Measurements from ENCODE around the gene AKAP6.

The AKAP6 gene

DNA sequence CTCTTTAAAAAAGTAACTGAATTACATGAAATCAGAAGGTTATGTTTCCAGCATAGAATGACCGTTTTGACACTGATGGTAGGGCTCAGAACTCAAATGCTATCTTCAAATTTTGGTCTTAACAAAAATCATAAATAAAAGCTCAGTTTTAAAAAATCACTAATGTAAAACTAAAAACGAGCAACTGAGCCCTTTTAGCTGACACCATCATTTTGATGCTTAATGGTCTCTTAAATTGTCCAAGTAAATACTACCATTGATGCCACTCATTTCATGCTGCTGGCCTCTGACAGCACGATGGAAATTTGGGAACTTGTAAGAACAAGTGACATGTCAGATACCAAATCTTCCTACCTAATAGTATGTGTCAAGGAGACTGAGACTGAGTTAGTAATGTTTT, 205.0 kb downstream of the AKAP6 start:
- H3K4me3 ChIP-seq (ENCODE audit: low read depth, low read length): no peak overlapping the region
- TF ChIP-seq CTCF (IDR thresholded peaks at IDR 0.05; ENCODE audit: low read depth, low read length, missing control alignments): no peak
- no peak for DNase-seq (ENCODE audit: low read depth)
- in situ Hi-C loops (cut with HindIII; ENCODE audit: low sequenced_read_pairs): no loop called here

- in situ Hi-C loops (cut with HindIII; ENCODE audit: low sequenced_read_pairs): no loop called here
- TF ChIP-seq CTCF (IDR thresholded peaks at IDR 0.05; ENCODE audit: low read depth, low read length, missing control alignments): no peak
- no peak for DNase-seq (ENCODE audit: low read depth)
- H3K4me3 ChIP-seq (ENCODE audit: low read depth, low read length): no peak overlapping the region
These were observed 207.1 kb downstream of the AKAP6 start for GRCh38 chr14:32536175-32536574.

- no peak overlapping the region for H3K4me3 ChIP-seq (ENCODE audit: low read depth, low read length)
- no peak for DNase-seq (ENCODE audit: low read depth)
- TF ChIP-seq CTCF (IDR thresholded peaks at IDR 0.05; ENCODE audit: low read depth, low read length, missing control alignments): no peak
- in situ Hi-C loops (cut with HindIII; ENCODE audit: low sequenced_read_pairs): no loop called here
These were observed 208.1 kb downstream of the AKAP6 start for GRCh38 chr14:32537166-32537565.

DNA sequence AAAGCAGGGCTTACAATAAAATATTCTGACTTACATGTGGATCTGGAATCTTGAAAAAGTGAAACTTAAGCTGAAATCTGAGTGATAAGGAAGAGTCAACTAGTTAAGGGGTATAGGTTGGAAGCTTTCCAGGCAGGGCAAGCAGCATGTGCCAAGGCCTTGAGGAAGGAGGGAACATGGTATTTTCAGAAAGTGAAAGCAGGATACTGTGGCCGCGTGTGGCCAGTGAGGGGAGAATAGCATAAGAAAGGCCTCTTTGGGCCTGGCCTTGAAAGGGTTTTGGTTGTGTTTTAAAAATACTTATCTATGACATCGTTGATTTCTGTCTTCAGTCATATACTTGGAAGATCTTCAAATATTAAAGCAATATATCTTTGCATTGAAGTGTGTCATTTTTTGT, 213.4 kb downstream of the AKAP6 start:
- no peak overlapping the region for H3K4me3 ChIP-seq (ENCODE audit: low read depth, low read length)
- no peak for DNase-seq (ENCODE audit: low read depth)
- TF ChIP-seq CTCF (IDR thresholded peaks at IDR 0.05; ENCODE audit: low read depth, low read length, missing control alignments): no peak
- in situ Hi-C loops (cut with HindIII; ENCODE audit: low sequenced_read_pairs): no loop called here

DNA sequence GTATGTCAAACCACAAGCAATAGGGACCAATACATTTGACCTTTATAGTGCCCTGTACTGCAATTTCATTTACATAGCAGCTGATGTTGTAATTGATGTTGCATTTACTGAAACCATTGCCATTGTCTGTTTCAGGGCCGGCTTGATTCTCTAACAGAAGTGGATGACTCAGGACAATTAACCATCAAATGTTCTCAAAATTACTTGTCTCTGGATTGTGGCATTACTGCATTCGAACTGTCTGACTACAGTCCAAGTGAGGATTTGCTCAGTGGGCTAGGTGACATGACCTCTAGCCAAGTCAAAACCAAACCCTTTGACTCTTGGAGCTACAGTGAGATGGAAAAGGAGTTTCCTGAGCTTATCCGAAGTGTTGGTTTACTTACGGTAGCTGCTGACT, 216.0 kb downstream of the AKAP6 start:
- no peak for DNase-seq (ENCODE audit: low read depth)
- no peak for TF ChIP-seq CTCF (IDR thresholded peaks at IDR 0.05; ENCODE audit: low read depth, low read length, missing control alignments)
- in situ Hi-C loops (cut with HindIII; ENCODE audit: low sequenced_read_pairs): no loop called here
- no peak overlapping the region for H3K4me3 ChIP-seq (ENCODE audit: low read depth, low read length)

DNA sequence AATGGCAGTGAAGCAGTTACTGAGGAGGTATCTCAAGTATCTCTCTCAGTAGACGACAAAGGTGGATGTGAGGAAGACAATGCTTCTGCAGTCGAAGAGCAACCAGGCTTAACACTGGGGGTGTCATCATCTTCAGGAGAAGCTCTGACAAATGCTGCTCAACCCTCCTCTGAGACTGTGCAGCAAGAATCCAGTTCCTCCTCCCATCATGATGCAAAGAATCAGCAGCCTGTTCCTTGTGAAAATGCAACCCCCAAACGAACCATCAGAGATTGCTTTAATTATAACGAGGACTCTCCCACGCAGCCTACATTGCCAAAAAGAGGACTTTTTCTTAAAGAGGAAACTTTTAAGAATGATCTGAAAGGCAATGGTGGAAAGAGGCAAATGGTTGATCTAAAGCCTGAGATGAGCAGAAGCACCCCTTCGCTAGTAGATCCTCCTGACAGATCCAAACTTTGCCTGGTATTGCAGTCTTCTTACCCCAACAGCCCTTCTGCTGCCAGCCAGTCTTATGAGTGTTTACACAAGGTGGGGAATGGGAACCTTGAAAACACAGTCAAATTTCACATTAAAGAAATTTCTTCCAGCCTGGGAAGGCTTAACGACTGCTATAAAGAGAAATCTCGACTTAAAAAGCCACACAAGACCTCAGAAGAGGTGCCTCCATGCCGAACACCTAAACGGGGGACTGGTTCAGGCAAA, 216.6 kb downstream of the AKAP6 start:
- H3K4me3 ChIP-seq (ENCODE audit: low read depth, low read length): no peak overlapping the region
- no peak for DNase-seq (ENCODE audit: low read depth)
- in situ Hi-C loops (cut with HindIII; ENCODE audit: low sequenced_read_pairs): no loop called here
- no peak for TF ChIP-seq CTCF (IDR thresholded peaks at IDR 0.05; ENCODE audit: low read depth, low read length, missing control alignments)
